ENCODE results near the gene TMEM225B.
A peak's percentile ranks its signal among the peaks of the same experiment; 100 is the strongest.
"Not testable (repeated sequence)": the region's sequence is repeated elsewhere in the genome, so short reads cannot be mapped to it uniquely, and the experiment has no call there.

The TMEM225B gene

GRCh38 chr7:99653754-99654153 lies 55.7 kb downstream of the TMEM225B start:
- no peaks in the 10 kb centered on the region for H3K9me3 ChIP-seq (ENCODE audit: control insufficient read depth, insufficient read depth, low read depth, low read length)
- H3K4me1 ChIP-seq (ENCODE audit: control insufficient read depth, insufficient read depth, low read length), result no peaks in the 10 kb centered on the region
- no peak overlapping the region for H3K27ac ChIP-seq (ENCODE audit: extremely low read depth, low read depth, low read length)
- no peaks in the 10 kb centered on the region for H3K36me3 ChIP-seq (ENCODE audit: control insufficient read depth in 2 of 2, insufficient read depth in 1 of 2, low read length in 2 of 2)
- no peak overlapping the region for H3K4me3 ChIP-seq (ENCODE audit: low read depth, low read length)
- CTCF ChIA-PET, result no interaction called here
- TF ChIP-seq, protein P1, sequence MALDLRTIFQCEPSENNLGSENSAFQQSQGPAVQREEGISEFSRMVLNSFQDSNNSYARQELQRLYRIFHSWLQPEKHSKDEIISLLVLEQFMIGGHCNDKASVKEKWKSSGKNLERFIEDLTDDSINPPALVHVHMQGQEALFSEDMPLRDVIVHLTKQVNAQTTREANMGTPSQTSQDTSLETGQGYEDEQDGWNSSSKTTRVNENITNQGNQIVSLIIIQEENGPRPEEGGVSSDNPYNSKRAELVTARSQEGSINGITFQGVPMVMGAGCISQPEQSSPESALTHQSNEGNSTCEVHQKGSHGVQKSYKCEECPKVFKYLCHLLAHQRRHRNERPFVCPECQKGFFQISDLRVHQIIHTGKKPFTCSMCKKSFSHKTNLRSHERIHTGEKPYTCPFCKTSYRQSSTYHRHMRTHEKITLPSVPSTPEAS (tag by site-specific recombination; IDR thresholded peaks at IDR 0.05), result no peak
- TF ChIP-seq ZNF19 (tag by site-specific recombination; IDR thresholded peaks at IDR 0.05; ENCODE audit: low read depth) (no peak), ZBTB48 (tag by site-specific recombination; IDR thresholded peaks at IDR 0.05) (no peak), MYNN (tag by site-specific recombination; IDR thresholded peaks at IDR 0.05; ENCODE audit: borderline replicate concordance) (no peak), ZNF792 (tag by site-specific recombination; IDR thresholded peaks at IDR 0.05) (no peak), ZNF324 (tag by site-specific recombination; IDR thresholded peaks at IDR 0.05) (no peak), BCL11B (tag by site-specific recombination; IDR thresholded peaks at IDR 0.05; ENCODE audit: low read depth) (no peak), ZNF114 (tag by site-specific recombination; IDR thresholded peaks at IDR 0.05) (no peak), ZNF354C (tag by site-specific recombination; IDR thresholded peaks at IDR 0.05; ENCODE audit: borderline replicate concordance, low read depth) (no peak), ZNF660 (tag by site-specific recombination; IDR thresholded peaks at IDR 0.05) (no peak), ZBTB44 (tag by site-specific recombination; IDR thresholded peaks at IDR 0.05) (no peak), ZNF174 (tag by site-specific recombination; IDR thresholded peaks at IDR 0.05) (no peak), SP7 (tag by site-specific recombination; IDR thresholded peaks at IDR 0.05) (no peak), ZNF548 (tag by site-specific recombination; IDR thresholded peaks at IDR 0.05) (no peak), ZEB2 (tag by site-specific recombination; IDR thresholded peaks at IDR 0.05) (no peak), ZNF561 (tag by site-specific recombination; IDR thresholded peaks at IDR 0.05; ENCODE audit: borderline replicate concordance) (no peak)
- POLR2A ChIA-PET, result no interaction called here

DNA sequence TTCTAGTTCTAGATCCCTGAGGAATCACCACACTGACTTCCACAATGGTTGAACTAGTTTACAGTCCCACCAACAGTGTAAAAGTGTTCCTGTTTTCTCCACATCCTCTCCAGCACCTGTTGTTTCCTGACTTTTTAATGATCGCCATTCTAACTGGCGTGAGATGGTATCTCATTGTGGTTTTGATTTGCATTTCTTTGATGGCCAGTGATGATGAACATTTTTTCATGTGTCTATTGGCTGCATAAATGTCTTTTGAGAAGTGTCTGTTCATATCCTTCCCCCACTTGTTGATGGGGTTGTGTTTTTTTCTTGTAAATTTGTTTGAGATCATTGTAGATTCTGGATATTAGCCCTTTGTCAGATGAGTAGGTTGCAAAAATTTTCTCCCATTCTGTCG lies 56.6 kb downstream of the TMEM225B start:
- H3K9me3 ChIP-seq (ENCODE audit: control insufficient read depth, insufficient read depth, low read depth, low read length); H3K4me1 ChIP-seq (ENCODE audit: control insufficient read depth, insufficient read depth, low read length); H3K36me3 ChIP-seq (ENCODE audit: control insufficient read depth in 2 of 2, insufficient read depth in 1 of 2, low read length in 2 of 2); H3K4me3 ChIP-seq (ENCODE audit: low read depth, low read length); H3K27ac ChIP-seq (ENCODE audit: extremely low read depth, low read depth, low read length); CTCF ChIA-PET; POLR2A ChIA-PET: not testable (repeated sequence)
- TF ChIP-seq SCRT1 (tag by site-specific recombination; IDR thresholded peaks at IDR 0.05; ENCODE audit: borderline replicate concordance) (peak; percentile 79), SCRT2 (tag by site-specific recombination; IDR thresholded peaks at IDR 0.05) (peak; percentile 84)

DNA sequence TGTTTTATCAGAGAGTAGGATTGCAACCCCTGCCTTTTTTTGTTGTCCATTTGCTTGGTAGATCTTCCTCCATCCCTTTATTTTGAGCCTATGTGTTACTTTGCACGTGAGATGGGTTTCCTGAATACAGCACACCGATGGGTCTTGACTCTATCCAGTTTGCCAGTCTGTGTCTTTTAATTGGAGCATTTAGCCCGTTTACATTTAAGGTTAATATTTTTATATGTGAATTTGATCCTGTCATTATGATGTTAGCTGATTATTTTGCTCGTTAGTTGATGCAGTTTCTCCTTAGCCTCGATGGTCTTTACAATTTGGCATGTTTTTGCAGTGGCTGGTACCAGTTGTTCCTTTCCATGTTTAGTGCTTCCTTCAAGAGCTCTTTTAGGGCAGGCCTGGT lies 59.8 kb downstream of the TMEM225B start:
- H3K4me3 ChIP-seq (ENCODE audit: low read depth, low read length); POLR2A ChIA-PET; H3K4me1 ChIP-seq (ENCODE audit: control insufficient read depth, insufficient read depth, low read length); H3K27ac ChIP-seq (ENCODE audit: extremely low read depth, low read depth, low read length); H3K9me3 ChIP-seq (ENCODE audit: control insufficient read depth, insufficient read depth, low read depth, low read length): not testable (repeated sequence)
- peaks cover 0 to 19% of the 10 kb centered on the region in 2 experiments; a peak in 1 of 3 replicates for H3K36me3 ChIP-seq (ENCODE audit: control insufficient read depth in 2 of 2, insufficient read depth in 1 of 2, low read length in 2 of 2)
- CTCF ChIA-PET, result interaction anchor here (0.7 kb wide), 1 partner anchor 1537 kb away, joined by 4 read pairs; no protein-coding TSS in a partner anchor

Data from HEK293 (cell line).